LHCN-M2 (cell line): ENCODE results near the gene SDHB. TPM values are rescaled to one million over a fixed set of nuclear protein-coding genes. Genes with fewer than 3 reads are reported as not detected.

Experiments
- DNase-seq: peaks from one replicate; pipeline ENCODE4 v3.0.0-alpha.2; 2012; ENCODE audit warnings: low read depth
- total RNA-seq: library from RNA; depleted of rRNA; stranded (reverse); fragments of >200 nt; gene quantifications from 2 replicates; pipeline ENCODE4 v1.2.3, GENCODE V29; 2014

Gene SDHB
- total RNA-seq, 1 experiment from 2014 or later = 157 TPM

GRCh38 chr1:17045634-17046333 lies 8.0 kb downstream of the SDHB start:
- DNase-seq = peak; percentile 68

- no peak for DNase-seq
Observed at GRCh38 chr1:17045150-17045549, 8.7 kb downstream of the SDHB start.

- no peak for DNase-seq
Observed at GRCh38 chr1:17043676-17044075, 10.2 kb downstream of the SDHB start.

GRCh38 chr1:17040135-17040534 lies 13.7 kb downstream of the SDHB start:
- DNase-seq = no peak

GRCh38 chr1:17039522-17039921 lies 14.3 kb downstream of the SDHB start:
- no peak for DNase-seq

GRCh38 chr1:17033481-17033880 lies 20.4 kb downstream of the SDHB start:
- no peak for DNase-seq

GRCh38 chr1:17032741-17033140 lies 21.1 kb downstream of the SDHB start:
- no peak for DNase-seq

- DNase-seq = no peak
Observed at GRCh38 chr1:17031436-17031835, 22.4 kb downstream of the SDHB start.

GRCh38 chr1:17030206-17030605 lies 23.6 kb downstream of the SDHB start:
- no peak for DNase-seq

- DNase-seq = no peak
Observed at GRCh38 chr1:17028662-17029188, 25.1 kb downstream of the SDHB start.

- DNase-seq = no peak
Observed at GRCh38 chr1:17027900-17028299, 25.9 kb downstream of the SDHB start.

GRCh38 chr1:17027403-17027802 lies 26.4 kb downstream of the SDHB start:
- DNase-seq = no peak

GRCh38 chr1:17024721-17025120 lies 29.1 kb downstream of the SDHB start:
- peak; percentile 71 for DNase-seq

- DNase-seq = no peak
Observed at GRCh38 chr1:17023573-17023972, 30.3 kb downstream of the SDHB start.

- DNase-seq = no peak
Observed at GRCh38 chr1:17023102-17023501, 30.7 kb downstream of the SDHB start.

- no peak for DNase-seq
Observed at GRCh38 chr1:17021896-17022295, 31.9 kb downstream of the SDHB start.

GRCh38 chr1:17020502-17020901 lies 33.3 kb downstream of the SDHB start:
- no peak for DNase-seq

- DNase-seq = no peak
Observed at GRCh38 chr1:17018849-17019248, 35.0 kb downstream of the SDHB start.

GRCh38 chr1:17017435-17017834 lies 36.4 kb downstream of the SDHB start:
- no peak for DNase-seq

- peak; percentile 96 for DNase-seq
Observed at GRCh38 chr1:17016317-17016661, 37.5 kb downstream of the SDHB start.

- DNase-seq = peak; percentile 31
Observed at GRCh38 chr1:17014671-17015567, 38.9 kb downstream of the SDHB start.

GRCh38 chr1:17013491-17014320 lies 40.1 kb downstream of the SDHB start:
- DNase-seq = peak; percentile 41
